Mesenchymal stem cell (in vitro differentiated cells and primary cell): ENCODE measurements around the gene SAXO1.

Experiments
- DNase-seq: peaks from one replicate; pipeline ENCODE4 v3.0.0-alpha.2; 2013
- H2AFZ ChIP-seq: one replicate; pipeline ENCODE4 v1.6.1; 2013; ENCODE audit warnings: low read depth, mild to moderate bottlenecking, control low read depth, inconsistent platforms, low read length, moderate library complexity
- H2AK5ac ChIP-seq: 2 replicates; pipeline ENCODE4 v1.6.1; 2013; ENCODE audit warnings: low read length, moderate library complexity, mild to moderate bottlenecking, inconsistent platforms; ENCODE audit not compliant: severe bottlenecking
- H2BK120ac ChIP-seq: one replicate; pipeline ENCODE4 v1.6.1; 2013; ENCODE audit warnings: low read depth, mild to moderate bottlenecking, inconsistent platforms, low read length, moderate library complexity
- H2BK12ac ChIP-seq, 2 experiments: one replicate each; pipeline ENCODE4 v1.6.1; 2013; ENCODE audit warnings: inconsistent platforms in 2 of 2, low read length in 2 of 2, mild to moderate bottlenecking in 2 of 2, moderate library complexity in 2 of 2, control low read depth in 1 of 2
- H2BK15ac ChIP-seq: one replicate; pipeline ENCODE4 v1.6.1; 2013; ENCODE audit warnings: mild to moderate bottlenecking, low read depth, inconsistent platforms; ENCODE audit not compliant: poor library complexity, severe bottlenecking
- H2BK5ac ChIP-seq: 2 replicates; pipeline ENCODE4 v1.6.1; 2013; ENCODE audit warnings: low read depth, mild to moderate bottlenecking, low read length, control low read depth, inconsistent platforms; ENCODE audit not compliant: poor library complexity, severe bottlenecking
- H3K14ac ChIP-seq, 2 experiments: one replicate each; pipeline ENCODE4 v1.6.1; 2013; ENCODE audit warnings: inconsistent platforms in 2 of 2, low read length in 2 of 2, control low read depth in 1 of 2, mild to moderate bottlenecking in 1 of 2, moderate library complexity in 1 of 2
- H3K18ac ChIP-seq, 2 experiments: one replicate each; pipeline ENCODE4 v1.6.1; 2013; ENCODE audit warnings: inconsistent platforms in 2 of 2, low read length in 2 of 2, control low read depth in 1 of 2, low read depth in 1 of 2, mild to moderate bottlenecking in 1 of 2
- H3K23ac ChIP-seq, 2 experiments: one replicate each; pipeline ENCODE4 v1.6.1; 2013; ENCODE audit warnings: inconsistent platforms in 2 of 2, low read length in 2 of 2, mild to moderate bottlenecking in 2 of 2, moderate library complexity in 2 of 2, control low read depth in 1 of 2
- H3K27ac ChIP-seq: 2 replicates; pipeline ENCODE4 v1.5.1; 2013; ENCODE audit warnings: mild to moderate bottlenecking, moderate library complexity, low read length, control low read depth, inconsistent platforms; ENCODE audit not compliant: poor library complexity, severe bottlenecking
- H3K27me3 ChIP-seq, 2 experiments: 2 replicates each; pipeline versions ENCODE4 v1.6.1 to v1.7.0; 2013; ENCODE audit warnings: low read length in 2 of 2, mild to moderate bottlenecking in 2 of 2, moderate library complexity in 2 of 2, control low read depth in 1 of 2, inconsistent platforms in 1 of 2; ENCODE audit not compliant: control insufficient read depth in 1 of 2, insufficient read depth in 1 of 2
- H3K36me3 ChIP-seq, 2 experiments: 2 replicates each; pipeline versions ENCODE4 v1.6.1 to v1.7.0; 2013; ENCODE audit warnings: low read length in 2 of 2, control low read depth in 1 of 2, inconsistent platforms in 1 of 2, low read depth in 1 of 2, mild to moderate bottlenecking in 1 of 2; ENCODE audit not compliant: insufficient read depth in 2 of 2, control insufficient read depth in 1 of 2
- H3K4ac ChIP-seq, 2 experiments: one replicate each; pipeline ENCODE4 v1.6.1; 2013; ENCODE audit warnings: inconsistent platforms in 2 of 2, low read length in 2 of 2, mild to moderate bottlenecking in 2 of 2, moderate library complexity in 2 of 2, control low read depth in 1 of 2, low read depth in 1 of 2
- H3K4me1 ChIP-seq: 2 replicates; pipeline ENCODE4 v1.6.1; 2013; ENCODE audit warnings: low read depth, low read length, control low read depth; ENCODE audit not compliant: control insufficient read depth, insufficient read depth
- H3K4me2 ChIP-seq: 2 replicates; pipeline ENCODE4 v1.6.1; 2013; ENCODE audit warnings: low read length, mild to moderate bottlenecking, inconsistent platforms; ENCODE audit not compliant: poor library complexity, severe bottlenecking
- H3K4me3 ChIP-seq, 2 experiments: 2 replicates each; pipeline versions ENCODE4 v1.5.1 to v1.7.0; 2013; ENCODE audit warnings: low read length in 2 of 2, mild to moderate bottlenecking in 2 of 2, control low read depth in 1 of 2, low read depth in 1 of 2; ENCODE audit not compliant: insufficient read depth in 1 of 2
- H3K79me1 ChIP-seq: replicated peaks from 2 replicates; pipeline ENCODE4 v1.6.1; 2013; ENCODE audit warnings: mild to moderate bottlenecking, control low read depth, low read length, inconsistent platforms; ENCODE audit not compliant: poor library complexity, severe bottlenecking
- H3K9ac ChIP-seq: 2 replicates; pipeline ENCODE4 v1.7.0; 2013; ENCODE audit warnings: mild to moderate bottlenecking, low read length, moderate library complexity
- H3K9me3 ChIP-seq: 2 replicates; pipeline ENCODE4 v1.7.0; 2013; ENCODE audit warnings: mild to moderate bottlenecking, low read length; ENCODE audit not compliant: control insufficient read depth
- H4K8ac ChIP-seq: one replicate; pipeline ENCODE4 v1.6.1; 2013; ENCODE audit warnings: inconsistent platforms, mild to moderate bottlenecking, low read length, moderate library complexity
- H4K91ac ChIP-seq: one replicate; pipeline ENCODE4 v1.6.1; 2013; ENCODE audit warnings: mild to moderate bottlenecking, low read length, inconsistent platforms
- WGBS: methylation state at CpG from one replicate; pipeline ENCODE4 v1.1.7; 2013; ENCODE audit warnings: mixed read lengths; 5-methylcytosine and 5-hydroxymethylcytosine counted together

Gene SAXO1

DNA sequence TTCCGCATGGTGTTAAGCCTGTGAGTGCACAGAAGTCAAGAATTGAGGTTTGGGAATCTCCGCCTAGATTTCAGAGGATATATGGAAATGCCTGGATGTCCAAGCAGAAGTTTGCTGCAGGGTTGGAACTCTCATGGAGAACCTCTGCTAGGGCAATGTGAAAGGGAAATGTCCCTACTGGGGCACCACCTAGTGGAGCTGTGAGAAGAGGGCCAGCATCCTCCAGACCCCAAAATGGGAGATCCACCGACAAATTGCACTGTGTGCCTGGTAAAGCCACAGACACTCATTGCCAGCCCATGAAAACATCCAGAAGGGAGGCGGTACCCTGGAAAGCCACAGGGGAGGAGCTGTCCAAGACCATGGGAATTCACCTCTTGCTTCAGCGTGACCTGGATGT lies 3.6 kb upstream of the SAXO1 start:
- Histone ChIP-seq H2BK12ac (no peak overlapping the region), H2AFZ (no peak overlapping the region), H2BK120ac (no peak overlapping the region), H3K36me3 (no peaks in the 10 kb centered on the region), H3K4me3 (no peak overlapping the region), H3K4me1 (no peaks in the 10 kb centered on the region), H3K23ac (no peak overlapping the region), H3K9ac (no peak overlapping the region), H3K18ac (no peak overlapping the region), H2BK15ac (no peak overlapping the region), H3K27me3 (no peaks in the 10 kb centered on the region), H3K27ac (no peak overlapping the region), H4K8ac (no peak overlapping the region), H2AK5ac (no peak overlapping the region), H4K91ac (no peak overlapping the region), H3K79me1 (no peaks in the 10 kb centered on the region), H3K4me2 (no peak overlapping the region), H3K14ac (no peak overlapping the region), H3K4ac (no peak overlapping the region), H2BK5ac (no peak overlapping the region), H3K9me3 (no peaks in the 10 kb centered on the region)
- 99% methylated on average over 5 of the region's 5 CpGs for WGBS
- no peak for DNase-seq

DNA sequence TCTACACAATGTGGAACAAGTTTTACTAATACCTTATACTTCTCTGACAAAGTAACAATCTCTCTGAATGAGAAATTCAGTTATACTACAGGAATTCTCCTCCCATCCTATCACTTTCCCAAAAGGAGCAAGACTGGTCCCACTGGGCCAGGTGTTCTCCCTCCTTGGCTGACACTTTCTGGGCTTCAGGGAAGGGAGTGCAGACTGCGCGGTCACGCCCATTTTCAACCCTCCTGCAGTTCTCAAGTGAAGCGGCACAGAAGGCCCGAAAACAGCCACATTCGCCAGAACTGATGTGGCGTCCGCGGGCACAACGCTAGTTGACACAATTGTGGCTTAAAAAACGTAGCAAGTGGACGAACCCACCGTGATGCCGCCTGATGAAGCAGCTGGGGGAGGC lies 603 bp downstream of the SAXO1 start:
- H3K23ac ChIP-seq = no peak overlapping the region
- peaks cover 1% of the 10 kb centered on the region for H3K4me1 ChIP-seq
- no peaks in the 10 kb centered on the region for H3K36me3 ChIP-seq
- no peaks in the 10 kb centered on the region for H3K27me3 ChIP-seq
- 89% methylated on average over 14 of the region's 14 CpGs for WGBS
- peak overlapping the region; percentile 5 for H4K91ac ChIP-seq
- no peak overlapping the region for H2AFZ ChIP-seq
- no peaks in the 10 kb centered on the region for H3K9me3 ChIP-seq
- H3K4me2 ChIP-seq = no peak overlapping the region
- H3K14ac ChIP-seq = no peak overlapping the region
- no peak overlapping the region for H4K8ac ChIP-seq
- no peak overlapping the region for H2BK120ac ChIP-seq
- no peaks in the 10 kb centered on the region for H3K79me1 ChIP-seq
- no peak overlapping the region for H3K4me3 ChIP-seq
- DNase-seq = no peak
- no peak overlapping the region for H2BK5ac ChIP-seq
- no peak overlapping the region for H3K18ac ChIP-seq
- H3K27ac ChIP-seq = no peak overlapping the region
- no peak overlapping the region for H2BK15ac ChIP-seq
- H2AK5ac ChIP-seq = no peak overlapping the region
- H2BK12ac ChIP-seq = no peak overlapping the region
- H3K9ac ChIP-seq = no peak overlapping the region
- H3K4ac ChIP-seq = no peak overlapping the region

DNA sequence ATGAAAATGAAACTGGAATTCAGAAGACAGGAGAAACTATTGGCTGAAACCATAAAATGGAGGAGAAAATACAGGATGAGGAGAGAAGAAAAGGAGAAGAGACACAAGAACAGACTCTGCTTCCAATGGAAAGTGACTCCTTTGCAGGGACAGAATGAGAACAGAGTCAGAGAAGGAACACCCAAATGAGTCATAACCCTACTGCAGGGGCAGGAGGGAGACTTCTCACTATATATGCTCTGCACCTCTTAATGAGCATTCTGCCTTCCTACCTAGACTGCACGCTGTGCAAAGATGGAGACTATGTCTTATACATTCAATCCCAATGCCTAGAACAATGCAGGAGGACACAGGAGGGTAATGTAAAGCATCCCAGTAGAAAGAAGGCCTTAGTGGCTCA lies 2.1 kb downstream of the SAXO1 start:
- Histone ChIP-seq H2BK12ac (no peak overlapping the region), H3K18ac (no peak overlapping the region), H3K23ac (no peak overlapping the region), H4K91ac (no peak overlapping the region), H3K4ac (no peak overlapping the region), H2BK5ac (no peak overlapping the region), H3K4me1 (peaks cover 1% of the 10 kb centered on the region), H3K27ac (no peak overlapping the region), H3K9me3 (no peaks in the 10 kb centered on the region), H3K4me2 (no peak overlapping the region), H4K8ac (no peak overlapping the region), H3K14ac (no peak overlapping the region), H3K36me3 (no peaks in the 10 kb centered on the region), H3K79me1 (no peaks in the 10 kb centered on the region), H2AK5ac (no peak overlapping the region), H3K27me3 (no peaks in the 10 kb centered on the region), H2BK120ac (no peak overlapping the region), H3K4me3 (no peak overlapping the region), H3K9ac (peak overlapping the region; percentile 16), H2BK15ac (no peak overlapping the region), H2AFZ (no peak overlapping the region)
- WGBS = 100% methylated on average over 1 of the region's 1 CpG
- DNase-seq = peak; percentile 3

- Histone ChIP-seq H2BK120ac (no peak overlapping the region), H2BK5ac (no peak overlapping the region), H3K14ac (no peak overlapping the region), H4K8ac (no peak overlapping the region), H3K79me1 (no peaks in the 10 kb centered on the region), H3K4me3 (no peak overlapping the region), H3K27ac (no peak overlapping the region), H2AK5ac (no peak overlapping the region), H3K18ac (no peak overlapping the region), H2AFZ (no peak overlapping the region), H3K36me3 (no peaks in the 10 kb centered on the region), H2BK15ac (no peak overlapping the region), H3K9ac (peak overlapping the region; percentile 74), H4K91ac (no peak overlapping the region), H3K4me2 (no peak overlapping the region), H3K23ac (no peak overlapping the region), H3K9me3 (no peaks in the 10 kb centered on the region), H2BK12ac (no peak overlapping the region), H3K4ac (no peak overlapping the region), H3K27me3 (no peaks in the 10 kb centered on the region), H3K4me1 (peaks cover 1% of the 10 kb centered on the region)
- 33% methylated on average over 4 of the region's 8 CpGs for WGBS
- peak; percentile 76 for DNase-seq
Observed at GRCh38 chr9:19028835-19029451, 4.1 kb downstream of the SAXO1 start.
